ENCODE results near the gene PLEKHH1. TPM values are rescaled to one million over a fixed set of nuclear protein-coding genes. Genes with fewer than 3 reads are reported as not detected.
A peak's percentile ranks its signal among the peaks of the same experiment; 100 is the strongest.

The PLEKHH1 gene
- total RNA-seq, 1 experiment from 2014 or later = 35.3 TPM

- no peak overlapping the region for H3K4ac ChIP-seq (ENCODE audit: low read depth, low read length)
- peak; percentile 78 for DNase-seq
- WGBS (ENCODE audit: extremely low coverage, insufficient read length, low lambda C conversion rate) = no CpG with 5 or more reads among the region's 24 CpGs
These were observed 8.6 kb downstream of the PLEKHH1 start for GRCh38 chr14:67541448-67542387.

More at GRCh38 chr14:67541448-67542387, 8.6 kb downstream of the PLEKHH1 start:
- peak overlapping the region; percentile 92 for H2AFZ ChIP-seq (ENCODE audit: low read length)
- peak overlapping the region; percentile 94 for H3K27ac ChIP-seq (ENCODE audit: insufficient read length, low read depth, low read length)
- H4K8ac ChIP-seq (replicated peaks; ENCODE audit: insufficient read length, low read depth, low read length) = no peak overlapping the region
- no peak overlapping the region for H2AK5ac ChIP-seq (ENCODE audit: insufficient read length, low read length)
- no peaks in the 10 kb centered on the region for H4K20me1 ChIP-seq (ENCODE audit: control insufficient read depth, insufficient read depth, insufficient read length)
- H3K4me1 ChIP-seq (ENCODE audit: insufficient read depth, low read length) = peaks cover 6% of the 10 kb centered on the region; the same call in 1 of the 2 replicates
- peak overlapping the region; percentile 88 for H2BK120ac ChIP-seq (ENCODE audit: low read depth, low read length, poor library complexity, severe bottlenecking)
- peak overlapping the region; percentile 5 for H4K91ac ChIP-seq (ENCODE audit: insufficient read length, low read depth, low read length)
- Mint-ChIP-seq H3K27me3 (ENCODE audit: low read depth) (no peaks in the 10 kb centered on the region), H3K9me3 (peaks cover 0 to 2% of the 10 kb centered on the region in 2 experiments; a peak in 2 of 5 replicates), H3K4me1 (peaks cover 40 to 41% of the 10 kb centered on the region in 2 experiments), H3K27ac (peak overlapping the region; percentile 94 to 97 (median 97)), H3K36me3 (ENCODE audit: insufficient read depth in 1 of 3, low read depth in 3 of 3) (peaks cover 16 to 39% (median 35%) of the 10 kb centered on the region in 3 experiments; a peak in 6 of 7 replicates), H3K4me3 (peak overlapping the region; percentile 58 to 70)
- H3K56ac ChIP-seq (ENCODE audit: insufficient read length, low read depth, low read length) = no peak overlapping the region
- no peak overlapping the region for H2BK12ac ChIP-seq (ENCODE audit: insufficient read length, low read depth, low read length)
- H2BK15ac ChIP-seq (ENCODE audit: low read depth, low read length) = no peak overlapping the region
- peak overlapping the region; percentile 3 for H4K5ac ChIP-seq (ENCODE audit: insufficient read length, low read depth, low read length)
- H3K18ac ChIP-seq (ENCODE audit: insufficient read length, low read depth, low read length) = peak overlapping the region; percentile 79
- H3K23me2 ChIP-seq (ENCODE audit: insufficient read length, low read depth, low read length, poor library complexity, severe bottlenecking) = no peaks in the 10 kb centered on the region
- H3K23ac ChIP-seq (ENCODE audit: insufficient read length, low read depth, low read length) = no peak overlapping the region
- TF ChIP-seq CTCF (conservative IDR thresholded peaks at IDR 0.05) = no peak
- peak overlapping the region; percentile 58 for H3K4me2 ChIP-seq (ENCODE audit: insufficient read depth, insufficient read length, low read length)
- peak overlapping the region; percentile 61 for H3T11ph ChIP-seq (ENCODE audit: low read length)
- no peaks in the 10 kb centered on the region for H3K79me1 ChIP-seq (ENCODE audit: insufficient read depth, low read depth, low read length, poor library complexity, severe bottlenecking)
- peak overlapping the region; percentile 73 for H3K9ac ChIP-seq (ENCODE audit: extremely low read depth, insufficient read length, low read length)
- no peak overlapping the region for H2BK20ac ChIP-seq (ENCODE audit: low read depth, low read length, poor library complexity, severe bottlenecking)
- peak overlapping the region; percentile 87; the same call in 1 of the 2 replicates for H3K14ac ChIP-seq (ENCODE audit: insufficient read depth, low read length)
- 0 out of 2 replicates have a peak, but pooled peaks cover 3% of the 10 kb centered on the region for H3K79me2 ChIP-seq (ENCODE audit: insufficient read depth, low read length)
- H2BK5ac ChIP-seq (ENCODE audit: insufficient read length, low read length) = peak overlapping the region; percentile 94
- H3K27me3 ChIP-seq (ENCODE audit: insufficient read depth, low read length) = no peaks in the 10 kb centered on the region
- no peaks in the 10 kb centered on the region for H3K9me3 ChIP-seq (ENCODE audit: control insufficient read depth, low read depth, low read length)

All from H9 (cell line).